Keratinocyte (primary cell): ENCODE results near the gene RPTN. TPM values are rescaled to one million over a fixed set of nuclear protein-coding genes. Genes with fewer than 3 reads are reported as not detected.

Experiments
- DNase-seq: peaks from one replicate; pipeline ENCODE4 v3.0.0-alpha.2; 2011; ENCODE audit warnings: low read depth, missing footprints, low spot score
- FAIRE-seq: peaks from 2 replicates; lab custom pipeline; 2011; peaks lifted over from hg19 to GRCh38; lab: Jason Lieb, UNC
- H2AFZ ChIP-seq: 2 replicates; pipeline ENCODE4 v1.6.0; 2012; ENCODE audit warnings: low read length, control low read depth, inconsistent platforms; ENCODE audit not compliant: control insufficient read depth
- H3K27ac ChIP-seq: 2 replicates; pipeline ENCODE4 v1.5.1; 2011; ENCODE audit warnings: low read length; ENCODE audit not compliant: control insufficient read depth, insufficient read depth
- H3K27me3 ChIP-seq: 3 replicates; pipeline ENCODE4 v1.6.0; 2011; ENCODE audit warnings: low read length; ENCODE audit not compliant: control insufficient read depth, insufficient read depth; ENCODE audit errors: extremely low read depth
- H3K36me3 ChIP-seq, 2 experiments: 2 replicates in 1 of 2; 3 replicates in 1 of 2; pipeline ENCODE4 v1.5.1; 2011; ENCODE audit warnings: low read length in 2 of 2, mild to moderate bottlenecking in 1 of 2; ENCODE audit not compliant: control insufficient read depth in 2 of 2, insufficient read depth in 2 of 2; ENCODE audit errors: extremely low read depth in 1 of 2
- H3K4me1 ChIP-seq: 3 replicates; pipeline ENCODE4 v1.5.1; 2011; ENCODE audit warnings: low read length; ENCODE audit not compliant: control insufficient read depth, insufficient read depth; ENCODE audit errors: extremely low read depth
- H3K4me2 ChIP-seq: 3 replicates; pipeline ENCODE4 v1.6.0; 2011; ENCODE audit warnings: low read depth, low read length; ENCODE audit not compliant: control insufficient read depth, insufficient read depth; ENCODE audit errors: extremely low read depth
- H3K4me3 ChIP-seq, 3 experiments: fragments of 200-600 bp in 1 of 3; sonication (generic) in 1 of 3; 2 replicates in 2 of 3; 3 replicates in 1 of 3; pipeline ENCODE4 v1.5.1; 2011 to 2016; ENCODE audit warnings: low read length in 3 of 3, mild to moderate bottlenecking in 3 of 3, control low read depth in 2 of 3, inconsistent platforms in 1 of 3, low read depth in 1 of 3, mixed read lengths in 1 of 3, mixed run types in 1 of 3, moderate library complexity in 1 of 3; ENCODE audit not compliant: control insufficient read depth in 2 of 3, insufficient read depth in 2 of 3; ENCODE audit errors: extremely low read depth in 1 of 3
- H3K79me2 ChIP-seq: 2 replicates; pipeline ENCODE4 v1.6.0; 2012; ENCODE audit warnings: low read length; ENCODE audit not compliant: control insufficient read depth, insufficient read depth
- H3K9ac ChIP-seq: 3 replicates; pipeline ENCODE4 v1.6.0; 2011; ENCODE audit warnings: low read length; ENCODE audit not compliant: control insufficient read depth, insufficient read depth; ENCODE audit errors: extremely low read depth
- H3K9me1 ChIP-seq: 3 replicates; pipeline ENCODE4 v1.6.0; 2011; ENCODE audit warnings: low read length; ENCODE audit not compliant: control insufficient read depth, insufficient read depth; ENCODE audit errors: extremely low read depth
- H3K9me3 ChIP-seq: 2 replicates; pipeline ENCODE4 v1.5.1; 2012; ENCODE audit warnings: low read depth, low read length; ENCODE audit not compliant: control insufficient read depth
- H4K20me1 ChIP-seq: 3 replicates; pipeline ENCODE4 v1.6.0; 2011; ENCODE audit warnings: low read length; ENCODE audit not compliant: control insufficient read depth, insufficient read depth; ENCODE audit errors: extremely low read depth
- CTCF ChIP-seq, 3 experiments: IDR thresholded peaks in 1 of 3; conservative IDR thresholded peaks in 1 of 3; optimal IDR thresholded peaks in 1 of 3; 2 replicates in 2 of 3; 3 replicates in 1 of 3; pipeline versions ENCODE3 to v1.5.1; 2011; ENCODE audit warnings: low read length in 3 of 3, mild to moderate bottlenecking in 3 of 3, moderate library complexity in 2 of 3, control low read depth in 1 of 3, inconsistent platforms in 1 of 3; ENCODE audit not compliant: insufficient read depth in 2 of 3; ENCODE audit errors: extremely low read depth in 1 of 3
- EZH2 ChIP-seq: IDR thresholded peaks from one replicate; pipeline ENCODE4 v1.6.1; 2012; ENCODE audit warnings: inconsistent platforms, mild to moderate bottlenecking, low read length, moderate library complexity
- dilution Hi-C: fragments of 300-500 bp; cut with MboI; formaldehyde crosslinking; loops from one replicate; pipeline ENCODE4 v1.7.0; 2020; ENCODE audit warnings: low sequenced_read_pairs; ENCODE audit not compliant: extremely low pct_ligation_motif_present
- polyA plus RNA-seq, 5 experiments: library from polyadenylated mRNA; depleted of rRNA in 3 of 5; stranded (reverse) in 3 of 5; stranded (forward) in 1 of 5; unstranded in 1 of 5; fragments of >200 nt; gene quantifications; 1 replicate in 1 of 5; 2 replicates in 3 of 5; 3 replicates in 1 of 5; pipeline versions ENCODE4 v1.2.1 to v1.2.3, GENCODE V29; 2011 to 2012; ENCODE audit warnings: missing spikeins in 2 of 5, low read depth in 1 of 5, low replicate concordance in 1 of 5

Gene RPTN
- polyA plus RNA-seq, 1 donor (not counting 4 experiments of a cell fraction or from before 2014, with no cell fraction given) = 0.64 TPM

GRCh38 chr1:152143150-152143887 lies 15.7 kb downstream of the RPTN start:
- FAIRE-seq (peak; percentile 57), DNase-seq (no peak)
- Histone ChIP-seq H3K9me3 (peaks cover 8% of the 10 kb centered on the region), H3K9me1 (no peaks in the 10 kb centered on the region), H3K36me3 (no peaks in the 10 kb centered on the region), H3K27me3 (no peaks in the 10 kb centered on the region), H3K4me1 (peaks cover 5% of the 10 kb centered on the region), H3K4me3 (no peak overlapping the region), H3K9ac (no peak overlapping the region), H3K4me2 (no peak overlapping the region), H3K79me2 (no peaks in the 10 kb centered on the region), H2AFZ (no peak overlapping the region), H3K27ac (no peak overlapping the region), H4K20me1 (no peaks in the 10 kb centered on the region)
- TF ChIP-seq EZH2 (no peak), CTCF (optimal IDR thresholded peaks at IDR 0.05 in 1 of 3, IDR thresholded peaks at IDR 0.05 in 1 of 3, conservative IDR thresholded peaks at IDR 0.05 in 1 of 3; ENCODE audit: extremely low read depth in 1 of 3, insufficient read depth in 2 of 3, low read length in 3 of 3) (no peak)
- dilution Hi-C loops = no loop called here

GRCh38 chr1:152141971-152142584 lies 16.9 kb downstream of the RPTN start:
- Histone ChIP-seq H3K79me2 (no peaks in the 10 kb centered on the region), H3K4me3 (no peak overlapping the region), H3K27me3 (no peaks in the 10 kb centered on the region), H3K27ac (no peak overlapping the region), H3K9ac (no peak overlapping the region), H3K4me2 (no peak overlapping the region), H3K36me3 (no peaks in the 10 kb centered on the region), H3K4me1 (peaks cover 5% of the 10 kb centered on the region), H3K9me1 (no peaks in the 10 kb centered on the region), H2AFZ (no peak overlapping the region), H3K9me3 (peaks cover 2% of the 10 kb centered on the region), H4K20me1 (no peaks in the 10 kb centered on the region)
- FAIRE-seq = no peak
- dilution Hi-C loops = no loop called here
- peak; percentile 73 to 91 (median 77) for TF ChIP-seq CTCF (optimal IDR thresholded peaks at IDR 0.05 in 1 of 3, IDR thresholded peaks at IDR 0.05 in 1 of 3, conservative IDR thresholded peaks at IDR 0.05 in 1 of 3; ENCODE audit: extremely low read depth in 1 of 3, insufficient read depth in 2 of 3, low read length in 3 of 3)
- TF ChIP-seq EZH2 = no peak
- peak; percentile 55 for DNase-seq
